H1 (cell line): ENCODE results near the gene RAB11FIP5. TPM values are rescaled to one million over a fixed set of nuclear protein-coding genes. Genes with fewer than 3 reads are reported as not detected.

Source experiments
- CTCF ChIA-PET: fragments of 300-600 bp; sonication (Branson Sonifier 250); formaldehyde crosslinking; loops from one replicate; lab custom pipeline; 2021; ENCODE audit not compliant: partially characterized antibody; lab: Charles Lee
- POLR2A ChIA-PET: fragments of 300-600 bp; sonication (Branson Sonifier 250); formaldehyde crosslinking; loops from one replicate; lab custom pipeline; 2021; ENCODE audit warnings: inconsistent platforms; ENCODE audit not compliant: partially characterized antibody; lab: Charles Lee
- DNase-seq, 2 experiments: peaks; one replicate each; pipeline versions ENCODE4 v3.0.0 to v3.0.0-alpha.2; 2010 to 2022; ENCODE audit warnings: low spot score in 2 of 2, low read depth in 1 of 2, mixed read lengths in 1 of 2
- FAIRE-seq: peaks from 2 replicates; lab custom pipeline; 2011; peaks lifted over from hg19 to GRCh38; lab: Jason Lieb, UNC
- H2AFZ ChIP-seq: 2 replicates; pipeline ENCODE4 v1.8.1; 2012; ENCODE audit warnings: low read length, inconsistent platforms
- H2AK5ac ChIP-seq: 2 replicates; pipeline ENCODE4 v1.6.1; 2013; ENCODE audit warnings: low read depth, low read length
- H2BK120ac ChIP-seq: replicated peaks from 2 replicates; pipeline ENCODE3; 2013; ENCODE audit warnings: low read depth, low read length, inconsistent platforms
- H2BK12ac ChIP-seq: 2 replicates; pipeline ENCODE4 v1.6.1; 2013; ENCODE audit warnings: low read depth, low read length
- H2BK15ac ChIP-seq: 2 replicates; pipeline ENCODE4 v1.6.1; 2013; ENCODE audit warnings: low read length
- H2BK20ac ChIP-seq: 2 replicates; pipeline ENCODE4 v1.6.1; 2013; ENCODE audit warnings: low read length
- H2BK5ac ChIP-seq: 2 replicates; pipeline ENCODE4 v1.6.1; 2013; ENCODE audit warnings: low read depth, low read length
- H3K14ac ChIP-seq: 2 replicates; pipeline ENCODE4 v1.6.1; 2013; ENCODE audit warnings: inconsistent platforms; ENCODE audit not compliant: insufficient read length
- H3K18ac ChIP-seq: 2 replicates; pipeline ENCODE4 v1.6.1; 2013; ENCODE audit warnings: low read length; ENCODE audit errors: extremely low read depth
- H3K23ac ChIP-seq: 2 replicates; pipeline ENCODE4 v1.6.1; 2013; ENCODE audit warnings: inconsistent platforms; ENCODE audit not compliant: insufficient read length
- H3K23me2 ChIP-seq: 2 replicates; pipeline ENCODE4 v1.6.1; 2013; ENCODE audit warnings: low read depth, low read length
- H3K27ac ChIP-seq: 2 replicates; pipeline ENCODE4 v1.6.1; 2011; ENCODE audit warnings: low read depth, low read length, inconsistent platforms
- H3K27me3 ChIP-seq, 4 experiments: replicated peaks in 1 of 4; 1 replicate in 1 of 4; 2 replicates in 3 of 4; pipeline versions ENCODE4 v1.6.1 to v1.8.1; 2011 to 2013; ENCODE audit warnings: low read length in 3 of 4, mild to moderate bottlenecking in 3 of 4, inconsistent platforms in 2 of 4, mixed read lengths in 2 of 4, moderate library complexity in 1 of 4; ENCODE audit not compliant: control insufficient read depth in 3 of 4, insufficient read depth in 3 of 4; ENCODE audit errors: extremely low read depth in 1 of 4
- H3K36me3 ChIP-seq, 4 experiments: 2 replicates each; pipeline versions ENCODE4 v1.6.1 to v1.8.1; 2011 to 2013; ENCODE audit warnings: mild to moderate bottlenecking in 4 of 4, low read length in 3 of 4, moderate library complexity in 2 of 4, control low read depth in 1 of 4, inconsistent platforms in 1 of 4; ENCODE audit not compliant: insufficient read depth in 4 of 4, control insufficient read depth in 2 of 4
- H3K4ac ChIP-seq: replicated peaks from 2 replicates; pipeline ENCODE3; 2013; ENCODE audit warnings: low read length, low read depth, mixed read lengths, inconsistent platforms; ENCODE audit not compliant: insufficient read length
- H3K4me1 ChIP-seq, 4 experiments: replicated peaks in 1 of 4; 1 replicate in 1 of 4; 2 replicates in 3 of 4; pipeline versions ENCODE4 v1.6.1 to v1.8.1; 2011 to 2013; ENCODE audit warnings: low read length in 3 of 4, inconsistent platforms in 2 of 4, mixed read lengths in 1 of 4; ENCODE audit not compliant: insufficient read depth in 4 of 4, control insufficient read depth in 3 of 4
- H3K4me2 ChIP-seq, 2 experiments: 2 replicates each; pipeline versions ENCODE4 v1.6.1 to v1.8.1; 2011 to 2013; ENCODE audit warnings: low read depth in 2 of 2, low read length in 2 of 2, control low read depth in 1 of 2, inconsistent platforms in 1 of 2, mild to moderate bottlenecking in 1 of 2; ENCODE audit not compliant: insufficient read depth in 1 of 2
- H3K4me3 ChIP-seq, 4 experiments: fragments of 200-600, 300-600 bp in 1 of 4; sonication (generic), shearing (Covaris generic), sonication (Bioruptor Twin) in 1 of 4; 2 replicates each; pipeline versions ENCODE4 v1.5.1 to v1.8.1; 2011 to 2016; ENCODE audit warnings: low read length in 4 of 4, low read depth in 3 of 4, control low read depth in 2 of 4, inconsistent platforms in 2 of 4, mild to moderate bottlenecking in 2 of 4, mixed read lengths in 1 of 4, moderate library complexity in 1 of 4; ENCODE audit not compliant: insufficient read depth in 2 of 4; ENCODE audit errors: extremely low read depth in 1 of 4
- H3K56ac ChIP-seq: replicated peaks from 2 replicates; pipeline ENCODE3; 2013; ENCODE audit warnings: low read depth, mild to moderate bottlenecking, mixed read lengths, low read length, inconsistent platforms; ENCODE audit not compliant: insufficient read length
- H3K79me1 ChIP-seq: 2 replicates; pipeline ENCODE4 v1.6.1; 2013; ENCODE audit warnings: low read depth, low read length, control low read depth
- H3K79me2 ChIP-seq, 2 experiments: 2 replicates each; pipeline versions ENCODE4 v1.6.1 to v1.8.1; 2012 to 2013; ENCODE audit warnings: low read length in 2 of 2, mild to moderate bottlenecking in 2 of 2, inconsistent platforms in 1 of 2; ENCODE audit not compliant: insufficient read depth in 2 of 2, control insufficient read depth in 1 of 2
- H3K9ac ChIP-seq, 4 experiments: replicated peaks in 1 of 4; 1 replicate in 1 of 4; 2 replicates in 3 of 4; pipeline versions ENCODE4 v1.6.1 to v1.8.1; 2011 to 2013; ENCODE audit warnings: low read depth in 3 of 4, low read length in 3 of 4, control low read depth in 2 of 4, mild to moderate bottlenecking in 2 of 4, moderate library complexity in 2 of 4, inconsistent platforms in 1 of 4; ENCODE audit errors: extremely low read depth in 1 of 4
- H3K9me3 ChIP-seq, 2 experiments: 2 replicates each; pipeline versions ENCODE4 v1.6.1 to v1.8.1; 2012 to 2013; ENCODE audit warnings: mild to moderate bottlenecking in 2 of 2, moderate library complexity in 2 of 2, control low read depth in 1 of 2, inconsistent platforms in 1 of 2, low read depth in 1 of 2, low read length in 1 of 2, mixed read lengths in 1 of 2; ENCODE audit not compliant: insufficient read depth in 2 of 2
- H4K20me1 ChIP-seq, 2 experiments: replicated peaks in 1 of 2; 2 replicates each; pipeline versions ENCODE3 to v1.8.1; 2011 to 2013; ENCODE audit warnings: inconsistent platforms in 2 of 2, low read length in 2 of 2, mild to moderate bottlenecking in 1 of 2; ENCODE audit not compliant: insufficient read depth in 2 of 2, control insufficient read depth in 1 of 2
- H4K5ac ChIP-seq: 2 replicates; pipeline ENCODE4 v1.6.1; 2013; ENCODE audit warnings: low read length, low read depth, mixed read lengths, inconsistent platforms; ENCODE audit not compliant: insufficient read length
- H4K8ac ChIP-seq: 2 replicates; pipeline ENCODE4 v1.8.0; 2013; ENCODE audit warnings: mild to moderate bottlenecking, moderate library complexity, low read length, inconsistent platforms; ENCODE audit not compliant: insufficient read depth; ENCODE audit errors: extremely low read depth
- H4K91ac ChIP-seq: replicated peaks from 2 replicates; pipeline ENCODE3; 2013; ENCODE audit warnings: low read length, mixed read lengths, inconsistent platforms; ENCODE audit not compliant: insufficient read length
- ASH2L ChIP-seq: fragments of 200-600, 300-600 bp; sonication (generic); IDR thresholded peaks from one replicate; pipeline ENCODE4 v1.7.1; 2017; ENCODE audit warnings: low read length
- ATF2 ChIP-seq: IDR thresholded peaks from 2 replicates; pipeline ENCODE4 v1.6.1; 2012; ENCODE audit warnings: low read length, inconsistent platforms
- EP300 ChIP-seq, 2 experiments: IDR thresholded peaks; 1 replicate in 1 of 2; 2 replicates in 1 of 2; pipeline ENCODE4 v1.6.1; 2011 to 2012; ENCODE audit warnings: low read depth in 2 of 2, low read length in 2 of 2, mild to moderate bottlenecking in 2 of 2, borderline replicate concordance in 1 of 2, inconsistent platforms in 1 of 2, moderate library complexity in 1 of 2
- GABPA ChIP-seq: IDR thresholded peaks from 2 replicates; pipeline ENCODE4 v1.6.1; 2011; ENCODE audit warnings: mild to moderate bottlenecking, low read length, moderate library complexity, borderline replicate concordance; ENCODE audit not compliant: insufficient read depth
- HDAC6 ChIP-seq: IDR thresholded peaks from one replicate; pipeline ENCODE4 v1.7.1; 2012; ENCODE audit warnings: low read depth, mild to moderate bottlenecking, inconsistent platforms, low read length, moderate library complexity
- JUN ChIP-seq: IDR thresholded peaks from 2 replicates; pipeline ENCODE4 v1.6.1; 2011; ENCODE audit warnings: low read depth, mild to moderate bottlenecking, improper control_type of control experiment, low read length
- NANOG ChIP-seq: IDR thresholded peaks from 2 replicates; pipeline ENCODE4 v1.6.1; 2011; ENCODE audit warnings: low read length, low read depth, mild to moderate bottlenecking, inconsistent platforms; ENCODE audit not compliant: insufficient read depth, poor library complexity, severe bottlenecking
- SP1 ChIP-seq: IDR thresholded peaks from 2 replicates; pipeline ENCODE4 v1.6.1; 2011; ENCODE audit warnings: low read depth, low read length
- WGBS, 2 experiments: shearing (Covaris generic) in 1 of 2; methylation state at CpG; one replicate each; pipeline versions ENCODE4 v1.1.6 to v1.1.7; 2013 to 2015; ENCODE audit warnings: low lambda C conversion rate in 2 of 2, mixed read lengths in 2 of 2, inconsistent platforms in 1 of 2, low coverage in 1 of 2, missing lambda C conversion rate in 1 of 2; ENCODE audit not compliant: insufficient replicate concordance in 2 of 2, insufficient coverage in 1 of 2, insufficient read length in 1 of 2; ENCODE audit errors: extremely low coverage in 1 of 2, missing lambda C conversion rate in 1 of 2; 5-methylcytosine and 5-hydroxymethylcytosine counted together
- polyA plus RNA-seq, 7 experiments: library from polyadenylated mRNA; depleted of rRNA in 3 of 7; stranded (reverse) in 5 of 7; unstranded in 2 of 7; fragments of >200 nt in 5 of 7; fragments of 200-250 nt in 2 of 7; gene quantifications; 1 replicate in 5 of 7; 2 replicates in 1 of 7; 4 replicates in 1 of 7; pipeline versions ENCODE4 v1.2.1 to v1.2.3, GENCODE V29; 2011 to 2013; ENCODE audit warnings: missing spikeins in 2 of 7, mixed read lengths in 2 of 7
- total RNA-seq: library from RNA; stranded (reverse); fragmentation: NEBNext Ultra II Directional; extraction: Animal tissue kit (Norgen Biotek cat#: 25700); gene quantifications from 2 replicates; pipeline ENCODE4 v1.2.1, GENCODE V29; 2021

Gene RAB11FIP5
- total and polyA plus RNA-seq, 2 of the 8 experiments (the other 6 are each of a cell fraction or from before 2014, with no cell fraction given), result 6.3 to 17.0 TPM

- H3K23me2 ChIP-seq, result no peaks in the 10 kb centered on the region
- H2BK15ac ChIP-seq, result no peak overlapping the region
- H3K18ac ChIP-seq, result no peak overlapping the region
- WGBS, 2 experiments, result 87% methylated on average over 5 of the region's 7 CpGs; no CpG with 5 or more reads in 1 of the 2 experiments
- H3K56ac ChIP-seq, result no peak overlapping the region
- H3K23ac ChIP-seq, result no peak overlapping the region
- no peak overlapping the region for H3K4ac ChIP-seq
- H2BK5ac ChIP-seq, result no peak overlapping the region
- H3K27ac ChIP-seq, result no peak overlapping the region
- no peak overlapping the region for H2BK12ac ChIP-seq
- TF ChIP-seq NANOG (no peak), GABPA (no peak), HDAC6 (no peak), SP1 (no peak), EP300 (IDR thresholded peaks at IDR 0.05; ENCODE audit: borderline replicate concordance in 1 of 2, low read depth in 2 of 2, low read length in 2 of 2) (no peak), ASH2L (no peak), ATF2 (no peak), JUN (no peak)
- H3K14ac ChIP-seq, result no peak overlapping the region
- ChIA-PET POLR2A (interaction anchor here (0.6 to 2.2 kb wide), 5 partner anchors 10 to 334 kb away, joined by 3 to 17 read pairs (median 3); partner anchors contain the start of gene RAB11FIP5), CTCF (interaction anchor here (0.6 to 6.2 kb wide), 9 partner anchors 10 to 85 kb away, joined by 3 to 38 read pairs (median 6); no protein-coding TSS in a partner anchor)
- no peak overlapping the region for H2AK5ac ChIP-seq
- H3K79me1 ChIP-seq, result peaks cover 11% of the 10 kb centered on the region
- H2BK20ac ChIP-seq, result no peak overlapping the region
- H3K9me3 ChIP-seq, result no peaks in the 10 kb centered on the region
- no peak overlapping the region for H3K4me2 ChIP-seq
- H3K27me3 ChIP-seq, result no peaks in the 10 kb centered on the region
- no peak overlapping the region for H3K9ac ChIP-seq
- H3K4me3 ChIP-seq, result no peak overlapping the region
- H3K36me3 ChIP-seq, result no peaks in the 10 kb centered on the region
- H2BK120ac ChIP-seq, result no peak overlapping the region
- no peak for FAIRE-seq
- no peak overlapping the region for H4K91ac ChIP-seq
- DNase-seq, result no peak
- no peak overlapping the region for H4K8ac ChIP-seq
- no peaks in the 10 kb centered on the region; a peak in 1 of 4 replicates for H3K79me2 ChIP-seq
- peaks cover 3 to 8% of the 10 kb centered on the region in 2 experiments for H4K20me1 ChIP-seq
- no peak overlapping the region for H2AFZ ChIP-seq
- H4K5ac ChIP-seq, result no peak overlapping the region
- no peaks in the 10 kb centered on the region; a peak in 1 of 7 replicates for H3K4me1 ChIP-seq
Observed at GRCh38 chr2:73092146-73092783, 20.5 kb downstream of the RAB11FIP5 start.
